ENCODE data around the gene MIGA2. TPM values are rescaled to one million over a fixed set of nuclear protein-coding genes. Genes with fewer than 3 reads are reported as not detected.

Gene MIGA2
- polyA plus RNA-seq, 2 of the 4 experiments (the other 2 are of a cell fraction): 6.4 to 16.1 TPM

DNA sequence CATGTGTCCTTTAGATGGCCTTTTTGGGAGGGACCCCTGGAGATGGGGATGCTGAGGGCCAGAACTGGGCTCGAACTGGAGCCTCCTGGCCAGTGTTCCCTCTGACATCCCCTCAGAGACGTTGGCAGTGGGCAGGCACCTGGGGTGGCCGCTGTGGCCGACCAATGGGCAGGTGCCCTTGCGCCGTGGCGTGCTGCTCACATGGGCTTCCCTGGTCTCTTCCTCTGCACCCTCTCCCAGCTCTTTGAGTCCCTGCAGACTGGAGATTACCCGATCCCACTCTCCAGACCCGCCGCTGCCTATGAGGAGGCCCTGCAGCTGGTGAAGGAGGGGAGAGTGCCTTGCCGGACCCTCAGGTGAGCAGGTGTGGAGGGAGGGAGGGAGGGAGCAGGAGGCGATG is 24.6 kb downstream of the MIGA2 start:
- Histone ChIP-seq H3K27ac (no peak overlapping the region), H3K9me3 (no peaks in the 10 kb centered on the region), H3K4me1 (peaks cover 8% of the 10 kb centered on the region; the same call in 1 of the 3 replicates), H3K4me2 (no peak overlapping the region), H3K4me3 (no peak overlapping the region)
- DNase-seq (ENCODE audit: low read depth in 1 of 2, low spot score in 1 of 2) (no peak), ATAC-seq (no peak), FAIRE-seq (no peak)
- WGBS (ENCODE audit: missing lambda C conversion rate): 92% methylated on average over 11 of the region's 12 CpGs
- ChIA-PET POLR2A (no interaction called here), CTCF (no interaction called here)
- TF ChIP-seq POLR2A (IDR thresholded peaks at IDR 0.05; ENCODE audit: low read length) (no peak), SMC3 (IDR thresholded peaks at IDR 0.05) (no peak), JUN (IDR thresholded peaks at IDR 0.05) (no peak), BHLHE40 (IDR thresholded peaks at IDR 0.05; ENCODE audit: low read depth, low read length) (no peak), PHF8 (IDR thresholded peaks at IDR 0.05; ENCODE audit: borderline replicate concordance, low read depth) (no peak), FOSB (CRISPR knock-in tag; IDR thresholded peaks at IDR 0.05) (no peak), CEBPB (IDR thresholded peaks at IDR 0.05) (no peak), FOXS1 (CRISPR knock-in tag; IDR thresholded peaks at IDR 0.05) (no peak), MAFK (IDR thresholded peaks at IDR 0.05; ENCODE audit: partially characterized antibody) (no peak), RFX5 (IDR thresholded peaks at IDR 0.05) (no peak), CBX8 (IDR thresholded peaks at IDR 0.05) (no peak), HOXB13 (CRISPR knock-in tag; IDR thresholded peaks at IDR 0.05; ENCODE audit: low read depth) (no peak), NFE2L2 (conservative IDR thresholded peaks at IDR 0.05; ENCODE audit: low read length) (no peak)
- TF ChIP-seq, protein P1, sequence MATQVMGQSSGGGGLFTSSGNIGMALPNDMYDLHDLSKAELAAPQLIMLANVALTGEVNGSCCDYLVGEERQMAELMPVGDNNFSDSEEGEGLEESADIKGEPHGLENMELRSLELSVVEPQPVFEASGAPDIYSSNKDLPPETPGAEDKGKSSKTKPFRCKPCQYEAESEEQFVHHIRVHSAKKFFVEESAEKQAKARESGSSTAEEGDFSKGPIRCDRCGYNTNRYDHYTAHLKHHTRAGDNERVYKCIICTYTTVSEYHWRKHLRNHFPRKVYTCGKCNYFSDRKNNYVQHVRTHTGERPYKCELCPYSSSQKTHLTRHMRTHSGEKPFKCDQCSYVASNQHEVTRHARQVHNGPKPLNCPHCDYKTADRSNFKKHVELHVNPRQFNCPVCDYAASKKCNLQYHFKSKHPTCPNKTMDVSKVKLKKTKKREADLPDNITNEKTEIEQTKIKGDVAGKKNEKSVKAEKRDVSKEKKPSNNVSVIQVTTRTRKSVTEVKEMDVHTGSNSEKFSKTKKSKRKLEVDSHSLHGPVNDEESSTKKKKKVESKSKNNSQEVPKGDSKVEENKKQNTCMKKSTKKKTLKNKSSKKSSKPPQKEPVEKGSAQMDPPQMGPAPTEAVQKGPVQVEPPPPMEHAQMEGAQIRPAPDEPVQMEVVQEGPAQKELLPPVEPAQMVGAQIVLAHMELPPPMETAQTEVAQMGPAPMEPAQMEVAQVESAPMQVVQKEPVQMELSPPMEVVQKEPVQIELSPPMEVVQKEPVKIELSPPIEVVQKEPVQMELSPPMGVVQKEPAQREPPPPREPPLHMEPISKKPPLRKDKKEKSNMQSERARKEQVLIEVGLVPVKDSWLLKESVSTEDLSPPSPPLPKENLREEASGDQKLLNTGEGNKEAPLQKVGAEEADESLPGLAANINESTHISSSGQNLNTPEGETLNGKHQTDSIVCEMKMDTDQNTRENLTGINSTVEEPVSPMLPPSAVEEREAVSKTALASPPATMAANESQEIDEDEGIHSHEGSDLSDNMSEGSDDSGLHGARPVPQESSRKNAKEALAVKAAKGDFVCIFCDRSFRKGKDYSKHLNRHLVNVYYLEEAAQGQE (IDR thresholded peaks at IDR 0.05): no peak
- TF ChIP-seq, protein P2, sequence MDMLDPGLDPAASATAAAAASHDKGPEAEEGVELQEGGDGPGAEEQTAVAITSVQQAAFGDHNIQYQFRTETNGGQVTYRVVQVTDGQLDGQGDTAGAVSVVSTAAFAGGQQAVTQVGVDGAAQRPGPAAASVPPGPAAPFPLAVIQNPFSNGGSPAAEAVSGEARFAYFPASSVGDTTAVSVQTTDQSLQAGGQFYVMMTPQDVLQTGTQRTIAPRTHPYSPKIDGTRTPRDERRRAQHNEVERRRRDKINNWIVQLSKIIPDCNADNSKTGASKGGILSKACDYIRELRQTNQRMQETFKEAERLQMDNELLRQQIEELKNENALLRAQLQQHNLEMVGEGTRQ (IDR thresholded peaks at IDR 0.05): no peak
- TF ChIP-seq, protein P3, sequence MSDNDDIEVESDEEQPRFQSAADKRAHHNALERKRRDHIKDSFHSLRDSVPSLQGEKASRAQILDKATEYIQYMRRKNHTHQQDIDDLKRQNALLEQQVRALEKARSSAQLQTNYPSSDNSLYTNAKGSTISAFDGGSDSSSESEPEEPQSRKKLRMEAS (IDR thresholded peaks at IDR 0.05): no peak
- TF ChIP-seq, protein P4, sequence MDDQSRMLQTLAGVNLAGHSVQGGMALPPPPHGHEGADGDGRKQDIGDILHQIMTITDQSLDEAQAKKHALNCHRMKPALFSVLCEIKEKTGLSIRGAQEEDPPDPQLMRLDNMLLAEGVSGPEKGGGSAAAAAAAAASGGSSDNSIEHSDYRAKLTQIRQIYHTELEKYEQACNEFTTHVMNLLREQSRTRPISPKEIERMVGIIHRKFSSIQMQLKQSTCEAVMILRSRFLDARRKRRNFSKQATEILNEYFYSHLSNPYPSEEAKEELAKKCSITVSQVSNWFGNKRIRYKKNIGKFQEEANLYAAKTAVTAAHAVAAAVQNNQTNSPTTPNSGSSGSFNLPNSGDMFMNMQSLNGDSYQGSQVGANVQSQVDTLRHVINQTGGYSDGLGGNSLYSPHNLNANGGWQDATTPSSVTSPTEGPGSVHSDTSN (IDR thresholded peaks at IDR 0.05): no peak

DNA sequence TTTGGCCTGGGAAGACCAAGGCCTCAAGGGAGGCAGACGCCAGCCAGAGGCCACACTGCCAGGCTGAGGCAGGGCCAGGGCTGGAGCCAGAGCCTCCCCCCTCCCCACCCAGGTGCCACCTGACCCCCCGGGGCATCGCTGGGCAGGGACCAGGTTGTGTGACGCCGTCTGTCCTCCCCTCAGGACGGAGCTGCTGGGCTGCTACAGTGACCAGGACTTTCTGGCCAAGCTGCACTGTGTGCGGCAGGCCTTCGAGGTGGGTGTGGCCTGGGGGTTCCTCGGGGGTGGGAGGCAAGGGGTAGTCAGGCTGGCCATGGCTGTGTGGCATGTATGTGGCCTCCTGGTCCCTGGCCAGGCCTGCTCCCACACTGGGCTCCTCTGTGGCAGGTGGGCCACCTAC is 26.6 kb downstream of the MIGA2 start:
- TF ChIP-seq RFX5 (IDR thresholded peaks at IDR 0.05) (no peak), HOXA7 (CRISPR knock-in tag; IDR thresholded peaks at IDR 0.05) (no peak), EHF (CRISPR knock-in tag; IDR thresholded peaks at IDR 0.05) (no peak), MAFK (IDR thresholded peaks at IDR 0.05; ENCODE audit: partially characterized antibody) (no peak), SREBF2 (IDR thresholded peaks at IDR 0.05) (no peak), CBX8 (IDR thresholded peaks at IDR 0.05) (no peak), CHD4 (IDR thresholded peaks at IDR 0.05; ENCODE audit: borderline replicate concordance) (no peak), POLR2AphosphoS2 (conservative IDR thresholded peaks at IDR 0.05; ENCODE audit: low read length) (no peak), EHMT2 (IDR thresholded peaks at IDR 0.05; ENCODE audit: low read depth) (no peak), RCOR1 (IDR thresholded peaks at IDR 0.05; ENCODE audit: low read depth, low read length) (no peak), MAZ (IDR thresholded peaks at IDR 0.05; ENCODE audit: borderline replicate concordance, low read depth, low read length) (no peak), POLR2A (IDR thresholded peaks at IDR 0.05; ENCODE audit: low read length) (no peak)
- TF ChIP-seq, protein P5, sequence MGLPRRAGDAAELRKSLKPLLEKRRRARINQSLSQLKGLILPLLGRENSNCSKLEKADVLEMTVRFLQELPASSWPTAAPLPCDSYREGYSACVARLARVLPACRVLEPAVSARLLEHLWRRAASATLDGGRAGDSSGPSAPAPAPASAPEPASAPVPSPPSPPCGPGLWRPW (IDR thresholded peaks at IDR 0.05): no peak
- TF ChIP-seq, protein P6, sequence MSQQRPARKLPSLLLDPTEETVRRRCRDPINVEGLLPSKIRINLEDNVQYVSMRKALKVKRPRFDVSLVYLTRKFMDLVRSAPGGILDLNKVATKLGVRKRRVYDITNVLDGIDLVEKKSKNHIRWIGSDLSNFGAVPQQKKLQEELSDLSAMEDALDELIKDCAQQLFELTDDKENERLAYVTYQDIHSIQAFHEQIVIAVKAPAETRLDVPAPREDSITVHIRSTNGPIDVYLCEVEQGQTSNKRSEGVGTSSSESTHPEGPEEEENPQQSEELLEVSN (IDR thresholded peaks at IDR 0.05; ENCODE audit: borderline replicate concordance, low read depth): no peak
- TF ChIP-seq, protein P7, sequence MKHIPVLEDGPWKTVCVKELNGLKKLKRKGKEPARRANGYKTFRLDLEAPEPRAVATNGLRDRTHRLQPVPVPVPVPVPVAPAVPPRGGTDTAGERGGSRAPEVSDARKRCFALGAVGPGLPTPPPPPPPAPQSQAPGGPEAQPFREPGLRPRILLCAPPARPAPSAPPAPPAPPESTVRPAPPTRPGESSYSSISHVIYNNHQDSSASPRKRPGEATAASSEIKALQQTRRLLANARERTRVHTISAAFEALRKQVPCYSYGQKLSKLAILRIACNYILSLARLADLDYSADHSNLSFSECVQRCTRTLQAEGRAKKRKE (CRISPR knock-in tag; IDR thresholded peaks at IDR 0.05; ENCODE audit: low read depth): no peak
- FAIRE-seq: no peak
- peaks cover 8% of the 10 kb centered on the region; the same call in 1 of the 3 replicates for H3K4me1 ChIP-seq
- no peak overlapping the region for H3K4me3 ChIP-seq
- no peak overlapping the region for H3K27ac ChIP-seq
- ChIA-PET CTCF (interaction anchor here (1.6 to 1.9 kb wide), 3 partner anchors 11 to 56 kb away, joined by 4 to 6 read pairs (median 4); partner anchors contain the start of gene SH3GLB2), POLR2A (no interaction called here)
- WGBS (ENCODE audit: missing lambda C conversion rate): 43% methylated on average over 1 of the region's 9 CpGs
- DNase-seq (ENCODE audit: low read depth in 1 of 2, low spot score in 1 of 2): no peak
- no peak for ATAC-seq
- no peaks in the 10 kb centered on the region for H3K9me3 ChIP-seq
- no peak overlapping the region for H3K4me2 ChIP-seq

Data from A549 (cell line).